ENCODE results near the gene RYR3. TPM values are rescaled to one million over a fixed set of nuclear protein-coding genes. Genes with fewer than 3 reads are reported as not detected.

RYR3 gene
- total and polyA plus RNA-seq, 2 of the 13 experiments (the other 11 are each of a cell fraction or from before 2014, with no cell fraction given), result not detected

DNA sequence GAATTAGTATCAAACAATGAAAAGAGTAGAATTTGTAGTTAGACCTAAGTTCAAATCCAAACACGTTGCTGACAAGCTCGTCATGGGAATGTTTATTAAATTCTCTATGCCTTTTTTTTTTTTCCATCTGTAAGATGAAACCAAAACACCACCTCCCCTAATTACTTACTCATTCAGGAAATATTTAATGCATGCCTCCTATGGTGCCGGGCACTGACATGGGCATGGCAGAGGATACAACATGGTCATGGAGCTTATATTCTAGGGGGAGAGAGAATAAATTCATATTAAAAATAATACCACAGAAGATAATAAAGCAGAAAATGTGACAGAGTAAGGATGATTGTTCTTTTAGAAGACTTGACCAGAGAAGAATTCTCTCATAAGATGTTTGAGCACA lies 215.8 kb downstream of the RYR3 start:
- DNase-seq (ENCODE audit: low spot score), result no peak
- no peaks in the 10 kb centered on the region for H3K9me3 ChIP-seq (ENCODE audit: low read length)
- H2AFZ ChIP-seq (ENCODE audit: low read length), result no peak overlapping the region
- FAIRE-seq, result no peak
- ATAC-seq, result no peak
- no peaks in the 10 kb centered on the region for H4K20me1 ChIP-seq (ENCODE audit: insufficient read depth, low read length)
- H3K79me2 ChIP-seq (ENCODE audit: insufficient read depth, low read length), result no peaks in the 10 kb centered on the region
- no peak overlapping the region for H3K4me2 ChIP-seq (ENCODE audit: low read depth, low read length)
- CTCF ChIA-PET (ENCODE audit: low intra/inter-chr PET ratio, low total read pairs), result no interaction called here
- WGBS (ENCODE audit: low lambda C conversion rate), result 12% methylated on average over 3 of the region's 3 CpGs
- no peak overlapping the region for H3K4me3 ChIP-seq (replicated peaks in 1 of 3; ENCODE audit: insufficient read depth in 1 of 3, low read depth in 2 of 3, low read length in 3 of 3)
- no TSS peak for BruUV-seq (replicated peaks)
- POLR2A ChIA-PET, result no interaction called here
- peaks cover 0 to 6% of the 10 kb centered on the region in 2 experiments; a peak in 1 of 5 replicates for H3K27me3 ChIP-seq (ENCODE audit: control insufficient read depth in 1 of 2, insufficient read depth in 2 of 2, low read length in 2 of 2)
- no peaks in the 10 kb centered on the region for H3K36me3 ChIP-seq (replicated peaks in 1 of 2; ENCODE audit: control insufficient read depth in 1 of 2, insufficient read depth in 2 of 2, low read length in 2 of 2)
- no peak overlapping the region for H3K9ac ChIP-seq (ENCODE audit: insufficient read depth, low read depth, low read length)
- H3K27ac ChIP-seq (ENCODE audit: extremely low read length, insufficient read depth, low read length), result no peak overlapping the region
- in situ Hi-C loops (cut with HindIII; ENCODE audit: extremely low pct_ligation_motif_present, low pct_unique_long_range_greater_than_20kb) (no loop called here), intact Hi-C loops (cut with micrococcal nuclease; ENCODE audit: unreplicated experiment) (no loop called here)
- no peak for TF ChIP-seq SP2 (CRISPR knock-in tag; IDR thresholded peaks at IDR 0.05)
- no peak for TF ChIP-seq ZNF713 (CRISPR knock-in tag; IDR thresholded peaks at IDR 0.05)
- no peak for TF ChIP-seq SATB2 (CRISPR knock-in tag; IDR thresholded peaks at IDR 0.05)
- TF ChIP-seq SNAI1 (CRISPR knock-in tag; IDR thresholded peaks at IDR 0.05; ENCODE audit: borderline replicate concordance), result no peak
- no peak for TF ChIP-seq ZFP41 (CRISPR knock-in tag; IDR thresholded peaks at IDR 0.05; ENCODE audit: borderline replicate concordance)
- TF ChIP-seq, protein P1, sequence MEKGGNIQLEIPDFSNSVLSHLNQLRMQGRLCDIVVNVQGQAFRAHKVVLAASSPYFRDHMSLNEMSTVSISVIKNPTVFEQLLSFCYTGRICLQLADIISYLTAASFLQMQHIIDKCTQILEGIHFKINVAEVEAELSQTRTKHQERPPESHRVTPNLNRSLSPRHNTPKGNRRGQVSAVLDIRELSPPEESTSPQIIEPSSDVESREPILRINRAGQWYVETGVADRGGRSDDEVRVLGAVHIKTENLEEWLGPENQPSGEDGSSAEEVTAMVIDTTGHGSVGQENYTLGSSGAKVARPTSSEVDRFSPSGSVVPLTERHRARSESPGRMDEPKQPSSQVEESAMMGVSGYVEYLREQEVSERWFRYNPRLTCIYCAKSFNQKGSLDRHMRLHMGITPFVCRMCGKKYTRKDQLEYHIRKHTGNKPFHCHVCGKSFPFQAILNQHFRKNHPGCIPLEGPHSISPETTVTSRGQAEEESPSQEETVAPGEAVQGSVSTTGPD (CRISPR knock-in tag; IDR thresholded peaks at IDR 0.05), result no peak
- no peak for TF ChIP-seq ZNF124 (CRISPR knock-in tag; IDR thresholded peaks at IDR 0.05)
- no peak for TF ChIP-seq TCF7 (IDR thresholded peaks at IDR 0.05; ENCODE audit: low read depth)
- TF ChIP-seq ZNF780A (CRISPR knock-in tag; IDR thresholded peaks at IDR 0.05), result no peak
- no peak for TF ChIP-seq MXI1 (IDR thresholded peaks at IDR 0.05; ENCODE audit: borderline replicate concordance, low read depth, low read length)
- no peak for TF ChIP-seq ZNF724P (CRISPR knock-in tag; IDR thresholded peaks at IDR 0.05; ENCODE audit: borderline replicate concordance)
- no peak for TF ChIP-seq ZNF850 (CRISPR knock-in tag; conservative IDR thresholded peaks at IDR 0.05)
- TF ChIP-seq ZNF235 (CRISPR knock-in tag; IDR thresholded peaks at IDR 0.05; ENCODE audit: borderline replicate concordance), result no peak
- TF ChIP-seq U2AF1 (optimal IDR thresholded peaks at IDR 0.05; ENCODE audit: low read depth, low read length), result no peak
- TF ChIP-seq ZNF75D (CRISPR knock-in tag; IDR thresholded peaks at IDR 0.05; ENCODE audit: borderline replicate concordance), result no peak
- TF ChIP-seq ZNF24 (IDR thresholded peaks at IDR 0.05), result no peak
- no peak for TF ChIP-seq TAF15 (IDR thresholded peaks at IDR 0.05; ENCODE audit: low read depth, low read length, poor library complexity, severe bottlenecking)
- no peaks in the 10 kb centered on the region for H3K4me1 ChIP-seq (ENCODE audit: insufficient read depth, low read length)

Measured in HepG2 (cell line).